Measurements from ENCODE around the gene G2E3.

Gene G2E3

DNA sequence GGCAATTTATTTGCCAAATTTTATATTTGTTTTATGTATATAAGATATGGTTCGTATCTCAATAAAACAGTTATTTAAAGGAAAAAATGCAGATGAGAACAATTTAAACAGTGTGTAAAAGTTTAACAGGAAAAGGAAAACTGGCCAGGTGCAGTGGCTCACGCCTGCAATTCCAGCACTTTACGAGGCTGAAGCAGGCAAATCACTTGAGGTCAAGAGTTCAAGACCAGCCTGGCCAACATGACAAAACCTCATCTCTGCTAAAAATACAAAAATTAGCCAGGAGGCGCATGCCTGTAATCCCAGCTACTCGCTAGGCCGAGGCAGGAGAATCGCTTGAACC lies 22.3 kb downstream of the G2E3 start:
- H3K36me3 ChIP-seq (ENCODE audit: control insufficient read depth in 4 of 4, insufficient read depth in 4 of 4, low read length in 3 of 4) = peaks cover 3 to 22% (median 11%) of the 10 kb centered on the region in 4 experiments
- ChIA-PET CTCF (no interaction called here), POLR2A (no interaction called here)
- DNase-seq = no peak
- no peak overlapping the region for H3K27ac ChIP-seq (ENCODE audit: insufficient read depth in 1 of 2, low read depth in 1 of 2, low read length in 2 of 2, poor library complexity in 1 of 2, severe bottlenecking in 2 of 2)
- H3K27me3 ChIP-seq (replicated peaks in 2 of 5; ENCODE audit: control insufficient read depth in 4 of 5, insufficient read depth in 5 of 5, low read length in 4 of 5) = no peaks in the 10 kb centered on the region
- H3K4me3 ChIP-seq (ENCODE audit: control insufficient read depth in 1 of 7, extremely low read depth in 1 of 7, insufficient read depth in 4 of 7, low read depth in 2 of 7, low read length in 6 of 7) = no peak overlapping the region
- WGBS (ENCODE audit: insufficient coverage) = 96% methylated on average over 5 of the region's 7 CpGs
- H3K9me3 ChIP-seq (ENCODE audit: control extremely low read depth in 1 of 5, control insufficient read depth in 4 of 5, insufficient read depth in 2 of 5, low read depth in 1 of 5, low read length in 4 of 5) = peaks cover 0 to 17% (median 3%) of the 10 kb centered on the region in 5 experiments
- H3K4me1 ChIP-seq (ENCODE audit: control extremely low read depth in 1 of 4, control insufficient read depth in 4 of 4, insufficient read depth in 4 of 4, low read length in 3 of 4) = peaks cover 0 to 7% (median 0%) of the 10 kb centered on the region in 4 experiments

DNA sequence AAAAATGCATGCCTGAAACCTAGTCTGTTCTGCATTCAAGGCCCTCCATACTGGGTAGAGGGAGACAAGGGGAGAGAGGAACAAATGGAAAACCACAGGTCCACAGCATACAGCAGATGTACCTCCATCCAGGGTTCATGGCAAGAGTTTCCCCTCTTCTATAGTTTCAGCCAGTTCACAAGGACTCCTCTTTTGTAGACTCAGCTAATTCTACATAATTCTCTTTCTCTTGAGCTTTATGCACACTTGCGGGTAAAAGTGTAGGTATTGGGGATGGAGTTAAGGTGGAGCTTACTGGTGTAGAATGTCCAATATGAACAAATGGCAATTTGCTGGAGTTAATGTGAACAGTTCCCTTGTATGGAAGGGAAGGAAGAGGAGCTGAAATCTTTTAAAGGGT lies 23.4 kb downstream of the G2E3 start:
- ChIA-PET CTCF (no interaction called here), POLR2A (no interaction called here)
- H3K4me1 ChIP-seq (ENCODE audit: control extremely low read depth in 1 of 4, control insufficient read depth in 4 of 4, insufficient read depth in 4 of 4, low read length in 3 of 4) = peaks cover 0 to 4% (median 0%) of the 10 kb centered on the region in 4 experiments
- H3K27ac ChIP-seq (ENCODE audit: insufficient read depth in 1 of 2, low read depth in 1 of 2, low read length in 2 of 2, poor library complexity in 1 of 2, severe bottlenecking in 2 of 2) = no peak overlapping the region
- H3K36me3 ChIP-seq (ENCODE audit: control insufficient read depth in 4 of 4, insufficient read depth in 4 of 4, low read length in 3 of 4) = peaks cover 3 to 23% (median 12%) of the 10 kb centered on the region in 4 experiments
- no peaks in the 10 kb centered on the region for H3K27me3 ChIP-seq (replicated peaks in 2 of 5; ENCODE audit: control insufficient read depth in 4 of 5, insufficient read depth in 5 of 5, low read length in 4 of 5)
- no peak for DNase-seq
- H3K4me3 ChIP-seq (ENCODE audit: control insufficient read depth in 1 of 7, extremely low read depth in 1 of 7, insufficient read depth in 4 of 7, low read depth in 2 of 7, low read length in 6 of 7) = no peak overlapping the region
- H3K9me3 ChIP-seq (ENCODE audit: control extremely low read depth in 1 of 5, control insufficient read depth in 4 of 5, insufficient read depth in 2 of 5, low read depth in 1 of 5, low read length in 4 of 5) = peaks cover 0 to 17% (median 3%) of the 10 kb centered on the region in 5 experiments
- 80% methylated on average over 1 of the region's 1 CpG for WGBS (ENCODE audit: insufficient coverage)

DNA sequence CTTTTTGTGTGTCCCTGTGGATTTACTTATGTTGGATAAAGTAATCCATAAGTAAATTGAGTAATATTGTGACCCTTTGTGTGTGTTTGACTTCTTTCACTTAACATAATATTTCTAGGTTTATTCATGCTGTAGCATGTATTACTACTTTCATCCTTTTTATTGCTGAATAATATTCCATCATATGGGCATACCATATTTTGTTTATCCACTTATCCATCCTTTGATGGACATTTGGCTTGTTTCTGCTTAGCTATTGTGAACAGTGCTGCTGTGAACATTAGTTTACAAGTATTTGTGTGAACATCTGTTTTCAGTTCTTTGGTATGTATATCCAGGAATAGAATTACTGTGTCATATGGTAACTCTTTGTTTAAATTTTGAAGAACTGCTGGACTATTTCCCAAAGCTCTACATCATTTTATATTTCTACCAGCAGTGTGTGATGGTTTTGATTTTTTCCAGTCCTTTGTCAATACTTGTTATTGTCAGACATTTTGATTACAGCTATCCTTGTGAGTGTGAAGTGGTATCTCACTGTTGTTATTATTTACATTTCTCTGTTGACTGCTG lies 25.2 kb downstream of the G2E3 start:
- no peaks in the 10 kb centered on the region for H3K27me3 ChIP-seq (replicated peaks in 2 of 5; ENCODE audit: control insufficient read depth in 4 of 5, insufficient read depth in 5 of 5, low read length in 4 of 5)
- ChIA-PET CTCF (no interaction called here), POLR2A (no interaction called here)
- no peak for DNase-seq
- H3K27ac ChIP-seq (ENCODE audit: insufficient read depth in 1 of 2, low read depth in 1 of 2, low read length in 2 of 2, poor library complexity in 1 of 2, severe bottlenecking in 2 of 2) = no peak overlapping the region
- no peak overlapping the region for H3K4me3 ChIP-seq (ENCODE audit: control insufficient read depth in 1 of 7, extremely low read depth in 1 of 7, insufficient read depth in 4 of 7, low read depth in 2 of 7, low read length in 6 of 7)
- peaks cover 0 to 17% (median 3%) of the 10 kb centered on the region in 5 experiments for H3K9me3 ChIP-seq (ENCODE audit: control extremely low read depth in 1 of 5, control insufficient read depth in 4 of 5, insufficient read depth in 2 of 5, low read depth in 1 of 5, low read length in 4 of 5)
- no peaks in the 10 kb centered on the region for H3K4me1 ChIP-seq (ENCODE audit: control extremely low read depth in 1 of 4, control insufficient read depth in 4 of 4, insufficient read depth in 4 of 4, low read length in 3 of 4)
- H3K36me3 ChIP-seq (ENCODE audit: control insufficient read depth in 4 of 4, insufficient read depth in 4 of 4, low read length in 3 of 4) = peaks cover 3 to 27% (median 16%) of the 10 kb centered on the region in 4 experiments

DNA sequence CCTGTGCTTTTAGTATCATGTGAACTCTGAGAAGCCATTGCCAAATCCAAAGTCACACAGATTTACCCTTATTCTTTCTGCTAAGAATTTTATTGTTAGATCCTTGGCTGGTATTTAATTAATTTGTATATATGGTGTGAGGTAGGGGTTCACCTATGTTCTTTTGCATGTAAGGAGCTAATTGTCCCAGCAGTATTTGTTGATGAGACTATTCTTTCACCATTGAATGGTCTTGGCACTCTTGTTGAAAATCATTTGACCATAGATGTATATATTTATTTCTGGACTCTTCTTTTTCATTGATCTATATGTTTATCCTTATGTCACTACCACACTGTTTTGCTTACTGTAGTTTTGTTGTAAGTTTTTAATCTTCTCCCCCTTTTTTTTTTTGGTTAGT lies 26.2 kb downstream of the G2E3 start:
- peaks cover 5 to 37% (median 22%) of the 10 kb centered on the region in 4 experiments for H3K36me3 ChIP-seq (ENCODE audit: control insufficient read depth in 4 of 4, insufficient read depth in 4 of 4, low read length in 3 of 4)
- H3K27me3 ChIP-seq (replicated peaks in 2 of 5; ENCODE audit: control insufficient read depth in 4 of 5, insufficient read depth in 5 of 5, low read length in 4 of 5) = no peaks in the 10 kb centered on the region
- H3K4me3 ChIP-seq (ENCODE audit: control insufficient read depth in 1 of 7, extremely low read depth in 1 of 7, insufficient read depth in 4 of 7, low read depth in 2 of 7, low read length in 6 of 7) = no peak overlapping the region
- ChIA-PET CTCF (interaction anchor here (0.7 kb wide), 1 partner anchor 714 kb away, joined by 3 read pairs; no protein-coding TSS in a partner anchor), POLR2A (no interaction called here)
- H3K9me3 ChIP-seq (ENCODE audit: control extremely low read depth in 1 of 5, control insufficient read depth in 4 of 5, insufficient read depth in 2 of 5, low read depth in 1 of 5, low read length in 4 of 5) = peaks cover 0 to 17% (median 3%) of the 10 kb centered on the region in 5 experiments
- DNase-seq = peak in 1 of 3 donors; percentile 17
- H3K27ac ChIP-seq (ENCODE audit: insufficient read depth in 1 of 2, low read depth in 1 of 2, low read length in 2 of 2, poor library complexity in 1 of 2, severe bottlenecking in 2 of 2) = no peak overlapping the region
- H3K4me1 ChIP-seq (ENCODE audit: control extremely low read depth in 1 of 4, control insufficient read depth in 4 of 4, insufficient read depth in 4 of 4, low read length in 3 of 4) = no peaks in the 10 kb centered on the region

DNA sequence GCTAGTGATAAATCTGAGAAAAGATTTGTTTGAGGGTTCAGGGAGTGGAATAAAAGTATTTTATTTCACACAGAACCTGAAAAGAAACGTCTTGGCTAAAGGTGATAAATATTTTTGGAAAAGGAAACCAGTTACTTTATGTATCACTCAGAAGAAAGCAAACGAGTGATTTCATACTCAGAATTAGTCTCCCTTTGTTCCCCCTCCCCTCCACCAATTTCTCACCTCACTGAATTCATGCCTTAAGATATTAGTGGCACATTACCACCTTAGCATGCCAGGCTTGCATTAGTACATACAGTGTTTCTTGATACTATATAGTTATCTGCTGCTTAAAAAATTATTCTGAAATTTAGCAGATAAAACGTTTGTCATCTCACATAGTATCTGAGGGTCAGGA lies 28.2 kb downstream of the G2E3 start:
- POLR2A ChIA-PET = no interaction called here
- Histone ChIP-seq H3K27me3 (replicated peaks in 2 of 5; ENCODE audit: control insufficient read depth in 4 of 5, insufficient read depth in 5 of 5, low read length in 4 of 5) (no peaks in the 10 kb centered on the region), H3K27ac (ENCODE audit: insufficient read depth in 1 of 2, low read depth in 1 of 2, low read length in 2 of 2, poor library complexity in 1 of 2, severe bottlenecking in 2 of 2) (no peak overlapping the region), H3K9me3 (ENCODE audit: control extremely low read depth in 1 of 5, control insufficient read depth in 4 of 5, insufficient read depth in 2 of 5, low read depth in 1 of 5, low read length in 4 of 5) (peaks cover 0 to 17% (median 3%) of the 10 kb centered on the region in 5 experiments), H3K4me1 (ENCODE audit: control extremely low read depth in 1 of 4, control insufficient read depth in 4 of 4, insufficient read depth in 4 of 4, low read length in 3 of 4) (no peaks in the 10 kb centered on the region), H3K36me3 (ENCODE audit: control insufficient read depth in 4 of 4, insufficient read depth in 4 of 4, low read length in 3 of 4) (peaks cover 12 to 46% (median 33%) of the 10 kb centered on the region in 4 experiments), H3K4me3 (ENCODE audit: control insufficient read depth in 1 of 7, extremely low read depth in 1 of 7, insufficient read depth in 4 of 7, low read depth in 2 of 7, low read length in 6 of 7) (no peak overlapping the region)
- CTCF ChIA-PET = no interaction called here
- 60% methylated on average over 1 of the region's 3 CpGs for WGBS (ENCODE audit: insufficient coverage)
- DNase-seq = no peak

DNA sequence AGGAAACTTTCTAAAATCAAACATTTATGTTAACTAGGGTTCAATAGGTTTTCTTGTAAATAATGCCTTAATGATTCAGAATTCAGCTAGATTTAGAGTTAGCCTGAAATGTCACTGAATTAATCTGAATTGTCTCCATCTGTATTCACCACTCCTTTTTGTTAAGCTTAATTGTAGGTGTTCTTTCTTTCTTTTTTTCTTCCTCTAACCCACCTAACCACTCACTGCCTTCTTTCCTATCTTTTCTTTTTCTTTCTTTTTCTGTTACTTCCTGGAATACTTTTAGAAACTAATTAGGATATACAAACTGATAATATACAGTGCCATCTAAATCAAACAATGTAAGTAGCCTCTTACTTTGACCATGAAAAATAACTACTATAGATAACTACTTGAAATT lies 29.9 kb downstream of the G2E3 start:
- DNase-seq = no peak
- Histone ChIP-seq H3K36me3 (ENCODE audit: control insufficient read depth in 4 of 4, insufficient read depth in 4 of 4, low read length in 3 of 4) (peaks cover 16 to 45% (median 30%) of the 10 kb centered on the region in 4 experiments), H3K4me1 (ENCODE audit: control extremely low read depth in 1 of 4, control insufficient read depth in 4 of 4, insufficient read depth in 4 of 4, low read length in 3 of 4) (no peaks in the 10 kb centered on the region), H3K27me3 (replicated peaks in 2 of 5; ENCODE audit: control insufficient read depth in 4 of 5, insufficient read depth in 5 of 5, low read length in 4 of 5) (no peaks in the 10 kb centered on the region), H3K4me3 (ENCODE audit: control insufficient read depth in 1 of 7, extremely low read depth in 1 of 7, insufficient read depth in 4 of 7, low read depth in 2 of 7, low read length in 6 of 7) (no peak overlapping the region), H3K9me3 (ENCODE audit: control extremely low read depth in 1 of 5, control insufficient read depth in 4 of 5, insufficient read depth in 2 of 5, low read depth in 1 of 5, low read length in 4 of 5) (peaks cover 0 to 13% (median 3%) of the 10 kb centered on the region in 5 experiments), H3K27ac (ENCODE audit: insufficient read depth in 1 of 2, low read depth in 1 of 2, low read length in 2 of 2, poor library complexity in 1 of 2, severe bottlenecking in 2 of 2) (no peak overlapping the region)
- CTCF ChIA-PET = no interaction called here
- POLR2A ChIA-PET = no interaction called here

DNA sequence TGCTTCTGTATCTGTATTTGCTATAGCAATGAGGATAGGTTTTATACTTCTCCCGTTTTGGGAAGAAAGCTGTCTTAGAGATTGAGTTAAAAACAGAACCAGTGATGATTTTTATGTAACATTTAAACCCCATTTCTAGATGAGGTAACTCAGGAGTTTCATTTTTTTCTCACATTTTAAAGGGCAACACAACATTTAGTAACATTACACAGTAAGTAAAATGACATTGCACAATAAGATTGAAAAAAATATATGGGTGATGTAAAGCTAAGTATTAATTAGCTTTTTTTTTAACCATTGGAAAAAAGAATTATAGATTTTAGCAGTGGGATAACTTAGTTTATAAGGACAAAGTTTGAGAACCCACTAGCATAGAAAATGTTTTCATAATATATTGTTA lies 38.0 kb downstream of the G2E3 start:
- H3K4me1 ChIP-seq (ENCODE audit: control extremely low read depth in 1 of 4, control insufficient read depth in 4 of 4, insufficient read depth in 4 of 4, low read length in 3 of 4) = no peaks in the 10 kb centered on the region
- H3K9me3 ChIP-seq (ENCODE audit: control extremely low read depth in 1 of 5, control insufficient read depth in 4 of 5, insufficient read depth in 2 of 5, low read depth in 1 of 5, low read length in 4 of 5) = no peaks in the 10 kb centered on the region
- no peaks in the 10 kb centered on the region for H3K27me3 ChIP-seq (replicated peaks in 2 of 5; ENCODE audit: control insufficient read depth in 4 of 5, insufficient read depth in 5 of 5, low read length in 4 of 5)
- POLR2A ChIA-PET = interaction anchor here (0.6 kb wide), 2 partner anchors 12 to 1600 kb away, joined by 3 to 4 read pairs; no protein-coding TSS in a partner anchor
- no peak overlapping the region for H3K27ac ChIP-seq (ENCODE audit: insufficient read depth in 1 of 2, low read depth in 1 of 2, low read length in 2 of 2, poor library complexity in 1 of 2, severe bottlenecking in 2 of 2)
- CTCF ChIA-PET = no interaction called here
- WGBS (ENCODE audit: insufficient coverage) = no CpG with 5 or more reads among the region's 1 CpG
- H3K36me3 ChIP-seq (ENCODE audit: control insufficient read depth in 4 of 4, insufficient read depth in 4 of 4, low read length in 3 of 4) = peaks cover 7 to 34% (median 29%) of the 10 kb centered on the region in 4 experiments
- no peak for DNase-seq
- H3K4me3 ChIP-seq (ENCODE audit: control insufficient read depth in 1 of 7, extremely low read depth in 1 of 7, insufficient read depth in 4 of 7, low read depth in 2 of 7, low read length in 6 of 7) = no peak overlapping the region
